Fibroblast of skin of scalp (primary cell): ENCODE data around the gene ZNF287. TPM values are rescaled to one million over a fixed set of nuclear protein-coding genes. Genes with fewer than 3 reads are reported as not detected.
"Not testable (repeated sequence)": the region's sequence is repeated elsewhere in the genome, so short reads cannot be mapped to it uniquely, and the experiment has no call there.

ENCODE experiments used
- DNase-seq: peaks from one replicate; pipeline ENCODE4 v3.0.0-alpha.2; 2013
- polyA plus RNA-seq, 2 experiments: library from polyadenylated mRNA; unstranded; fragments of 120-200 nt; gene quantifications; one replicate each; pipeline ENCODE4 v1.2.1, GENCODE V29; 2013; ENCODE audit not compliant: insufficient read length in 2 of 2

Gene ZNF287
- polyA plus RNA-seq (2013, experiment 1 of 2; ENCODE audit: insufficient read length), result 7.5 TPM
- polyA plus RNA-seq (2013, experiment 2 of 2; ENCODE audit: insufficient read length), result 10.4 TPM

DNA sequence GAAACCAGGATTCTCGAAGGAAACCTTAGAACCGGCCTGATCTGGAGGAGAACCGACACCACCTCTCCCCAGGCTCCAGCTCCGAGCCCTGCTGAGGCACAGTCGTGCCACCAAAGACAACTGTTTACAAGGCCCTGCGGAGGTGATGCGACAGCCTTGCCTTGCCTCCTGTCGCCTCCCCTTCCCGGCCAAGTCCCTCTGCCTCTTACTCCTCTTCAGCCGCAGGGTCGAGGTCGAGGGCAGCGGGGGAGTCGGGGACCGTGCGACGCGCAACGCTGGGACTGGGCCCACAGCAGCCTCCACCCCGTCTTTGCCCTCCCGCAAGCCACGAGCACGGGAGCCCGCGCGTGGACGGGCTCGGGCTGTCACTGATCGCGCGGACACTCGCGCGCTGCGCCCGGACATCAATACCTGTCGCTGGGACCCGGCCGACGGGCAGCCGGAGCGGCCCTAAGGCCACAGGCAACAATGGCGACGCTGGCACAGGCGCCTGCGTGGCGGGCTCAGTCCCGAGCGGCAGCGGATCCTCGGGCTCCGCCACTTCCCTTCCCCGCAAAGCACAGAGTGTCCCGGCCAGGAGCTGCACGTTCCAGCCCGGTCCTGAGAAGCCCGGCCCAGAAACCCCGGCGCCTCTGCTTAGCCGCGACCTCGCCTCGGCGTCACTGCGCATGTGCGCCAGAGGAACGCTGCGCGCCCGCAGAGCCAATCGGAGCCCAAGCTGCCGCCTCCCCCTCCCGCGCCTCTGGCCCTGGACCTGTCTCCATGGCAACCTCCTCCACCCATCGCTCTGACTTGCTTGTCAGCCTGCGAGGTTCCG is at the start of gene ZNF287:
Gene ZNF287, minus strand, starts transcription at position 664 of the 817 bp plus-strand sequence. CDS start 1,473 bp downstream, outside the sequence.
- peak; percentile 92 for DNase-seq

DNA sequence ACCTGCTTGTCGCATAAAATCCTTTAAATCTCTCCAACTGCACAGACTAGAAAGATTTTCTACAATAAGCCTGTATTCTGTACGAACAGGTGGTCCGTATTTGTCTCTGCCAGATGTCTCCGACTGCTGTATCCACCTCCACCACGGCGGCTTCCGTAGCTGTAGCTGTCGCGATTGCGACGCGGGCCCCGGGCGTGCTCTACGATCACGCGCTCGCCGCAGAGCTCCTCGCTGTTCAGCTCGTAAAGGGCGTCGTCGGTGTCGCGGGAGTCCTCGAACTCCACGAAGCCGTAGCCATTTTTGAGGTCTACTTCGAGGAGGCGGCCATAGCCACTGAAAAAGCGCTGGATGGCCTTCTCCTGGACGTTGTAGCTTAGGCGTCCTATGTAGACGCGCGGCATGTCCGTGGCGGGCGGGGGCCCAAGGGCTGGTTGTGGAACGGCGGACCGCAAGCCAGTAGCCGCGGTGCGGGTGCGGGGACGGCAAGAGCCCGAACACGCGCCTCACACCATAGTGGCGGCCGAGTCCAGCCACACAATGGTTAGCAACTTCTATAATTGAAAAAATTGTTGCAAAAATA is 48.6 kb upstream of the ZNF287 start:
- DNase-seq, result no peak

DNA sequence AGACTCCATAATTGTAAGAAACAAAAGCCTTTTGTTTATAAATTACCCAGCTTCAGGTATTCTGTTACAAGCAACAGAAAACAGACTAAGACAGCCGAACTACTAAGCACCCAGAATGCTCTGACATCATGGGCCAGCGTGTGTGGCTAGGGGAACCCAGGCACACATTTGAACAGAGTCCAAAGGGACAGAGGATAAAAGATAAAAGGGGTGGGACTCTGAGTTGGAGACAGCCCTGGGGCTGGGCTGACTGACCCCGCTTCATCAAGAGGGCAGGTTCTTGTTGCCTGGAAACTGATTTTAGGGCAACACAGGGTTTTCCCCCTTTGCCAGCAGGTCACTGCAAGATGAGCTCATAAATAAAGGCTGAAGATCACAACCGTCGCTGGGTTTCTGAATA is 30.5 kb upstream of the ZNF287 start:
- DNase-seq, result no peak

DNA sequence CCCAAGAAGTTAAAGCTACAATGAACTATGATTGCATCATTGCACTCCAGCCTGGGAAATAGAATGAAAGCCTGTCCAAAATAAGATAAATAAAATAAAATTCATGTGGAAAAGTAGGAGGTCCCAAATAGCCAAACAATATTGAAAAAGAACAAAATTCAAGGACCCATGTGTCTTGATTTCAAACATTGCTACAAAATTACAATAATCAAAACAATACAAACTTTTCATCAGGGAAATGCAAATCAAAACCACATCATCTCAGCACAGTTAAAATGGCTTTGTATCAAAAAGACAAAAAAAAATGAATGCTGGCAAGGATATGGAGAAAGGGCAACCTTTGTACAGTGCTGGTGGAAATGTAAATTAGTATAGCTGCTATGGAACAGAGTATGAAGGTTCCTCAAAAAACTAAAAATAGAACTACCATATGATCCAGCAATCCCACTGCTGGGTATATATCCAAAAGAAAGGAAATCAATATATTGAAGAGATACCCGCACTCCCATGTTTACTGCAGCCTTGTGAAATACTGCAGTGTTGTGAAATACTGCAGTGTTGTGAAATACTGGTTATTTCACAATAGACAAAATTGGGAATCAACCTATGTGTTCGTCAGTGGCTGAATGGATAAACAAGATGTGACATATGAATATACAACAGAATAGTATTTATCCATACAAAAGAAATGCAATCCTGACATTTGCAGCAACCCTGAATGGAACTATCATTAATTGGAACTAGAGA is 24.5 kb upstream of the ZNF287 start:
- DNase-seq, result no peak

DNA sequence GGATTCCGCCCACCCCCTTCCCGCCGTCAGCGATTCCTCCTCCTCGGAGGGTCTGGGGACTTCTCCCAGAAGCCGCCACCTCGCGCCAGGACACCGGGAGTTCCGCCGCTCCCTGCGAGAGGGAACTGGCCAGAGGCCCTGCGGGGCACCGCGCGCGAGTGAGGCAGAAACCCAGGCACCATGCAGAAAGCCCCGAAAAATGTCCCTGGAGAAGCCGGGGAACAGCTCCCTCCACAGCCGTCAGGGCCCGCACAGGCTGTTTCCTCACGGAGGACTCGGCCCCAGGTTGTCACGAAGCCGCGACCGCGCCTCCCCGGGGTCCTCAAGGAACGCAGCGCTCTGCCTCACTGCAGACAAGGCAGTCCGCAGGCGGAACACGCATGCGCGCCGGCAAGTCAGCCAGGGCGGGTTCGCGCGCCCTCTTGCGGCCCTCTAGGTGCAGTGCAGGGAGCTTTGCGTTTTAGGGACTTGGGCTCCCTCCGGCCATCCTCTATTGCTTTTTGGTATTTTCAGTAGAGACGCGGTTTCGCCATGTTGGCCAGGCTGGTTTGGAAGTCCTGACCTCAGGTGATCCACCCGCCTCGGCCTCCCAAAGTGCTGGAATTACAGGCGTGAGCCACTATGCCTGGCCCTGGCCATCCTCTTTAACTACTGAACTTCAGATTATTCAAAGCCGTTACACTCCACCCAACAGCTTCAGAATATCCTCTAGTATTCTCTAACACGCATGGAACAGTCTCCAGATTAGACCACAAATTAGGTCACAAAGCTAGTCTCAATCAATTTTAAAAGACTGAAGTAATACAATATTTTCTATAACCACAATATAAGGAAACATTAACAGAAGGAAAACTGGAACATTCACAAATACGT is 20.3 kb upstream of the ZNF287 start:
- DNase-seq, result peak; percentile 88

DNA sequence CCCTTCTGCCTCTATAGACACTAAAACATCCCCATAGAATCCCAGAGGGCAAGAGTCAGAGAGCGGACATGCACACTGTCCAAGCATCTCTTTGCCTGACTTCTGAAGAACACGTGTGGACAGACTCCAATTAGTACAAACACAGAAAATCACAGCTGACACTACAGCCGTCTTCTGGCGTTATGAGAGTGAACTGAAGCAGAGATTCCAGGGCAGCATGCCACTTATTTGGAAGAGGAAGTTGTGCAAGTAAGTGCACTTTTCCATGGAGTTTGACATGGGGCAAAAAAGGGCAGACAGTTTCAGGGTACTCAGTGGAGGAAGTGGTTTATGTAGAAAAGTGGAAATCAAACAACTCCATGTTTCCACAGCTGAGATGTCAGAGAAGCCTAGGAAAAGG is 16.8 kb upstream of the ZNF287 start:
- DNase-seq, result no peak

DNA sequence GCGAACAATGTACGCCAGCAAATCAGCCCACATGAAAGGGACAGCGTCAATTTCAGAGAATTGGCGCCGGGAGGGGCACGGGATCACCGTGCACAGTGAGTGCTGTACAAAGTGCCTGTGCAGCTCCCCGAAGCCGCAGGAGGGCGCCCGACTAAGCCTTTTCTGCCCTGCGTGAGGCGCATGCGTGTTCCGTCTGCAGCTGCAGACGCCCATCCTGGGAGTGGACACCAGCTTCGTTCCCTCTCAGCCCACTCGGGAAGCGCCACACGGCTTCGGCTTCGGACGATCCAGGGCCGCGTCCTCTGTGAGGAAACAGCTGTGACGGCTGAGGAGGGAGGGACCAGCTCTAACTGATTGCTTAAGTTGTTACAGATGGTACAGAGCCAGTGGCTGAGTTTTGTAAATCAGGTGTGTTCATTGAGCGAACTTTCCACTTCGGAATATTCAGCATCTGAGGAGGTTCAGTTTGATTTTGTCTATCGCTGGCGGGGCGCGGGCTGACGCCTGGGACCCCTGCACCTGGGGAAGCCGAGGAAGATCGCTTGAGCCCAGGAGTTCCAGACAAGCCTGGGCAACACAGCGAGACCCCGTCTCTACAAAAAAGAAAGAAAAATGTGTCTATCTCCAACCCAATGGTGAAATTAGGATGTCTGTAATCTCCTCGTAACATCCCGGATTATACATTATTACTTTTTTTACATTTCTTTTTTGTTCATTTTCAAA is 15.4 kb upstream of the ZNF287 start:
- DNase-seq, result peak; percentile 85

DNA sequence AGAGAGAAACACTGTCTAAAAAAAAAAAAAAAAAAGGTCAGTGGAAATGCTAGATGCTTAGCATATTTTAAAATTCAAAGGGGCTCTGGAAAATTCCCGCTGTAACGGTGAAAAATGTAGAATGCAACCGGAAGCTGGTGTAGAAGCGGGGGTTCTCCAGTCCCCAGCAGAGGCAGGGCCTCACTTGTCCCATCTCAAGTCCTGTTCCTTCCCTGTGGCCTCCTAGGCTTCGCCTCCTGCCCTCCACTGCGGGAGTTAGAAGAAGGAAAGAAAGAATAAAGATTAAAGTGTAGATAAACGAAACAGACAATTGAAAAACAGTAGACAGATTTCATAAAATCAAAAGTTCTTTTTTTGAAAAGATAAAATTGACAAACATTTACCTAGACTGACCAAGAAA is 14.8 kb upstream of the ZNF287 start:
- DNase-seq, result no peak

DNA sequence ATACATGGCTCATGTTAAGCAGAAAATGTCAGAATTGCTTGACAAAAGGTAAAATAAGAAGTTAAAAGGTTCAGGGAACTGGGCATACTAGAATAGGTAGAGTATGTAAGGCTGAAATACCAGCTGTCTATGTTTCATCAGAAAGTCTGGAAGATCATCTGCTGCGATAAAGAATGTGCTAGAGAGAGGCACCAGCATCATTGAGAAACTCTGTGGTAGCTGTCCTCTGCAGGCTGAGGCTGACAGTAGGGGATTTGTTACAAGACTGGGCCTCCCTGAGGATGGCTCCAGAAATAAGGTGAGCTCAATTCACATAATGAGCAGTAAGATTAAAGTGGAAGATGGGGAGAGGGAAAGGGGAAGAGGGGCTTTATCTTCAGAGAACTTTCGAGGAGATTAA is 4.5 kb upstream of the ZNF287 start:
- no peak for DNase-seq

DNA sequence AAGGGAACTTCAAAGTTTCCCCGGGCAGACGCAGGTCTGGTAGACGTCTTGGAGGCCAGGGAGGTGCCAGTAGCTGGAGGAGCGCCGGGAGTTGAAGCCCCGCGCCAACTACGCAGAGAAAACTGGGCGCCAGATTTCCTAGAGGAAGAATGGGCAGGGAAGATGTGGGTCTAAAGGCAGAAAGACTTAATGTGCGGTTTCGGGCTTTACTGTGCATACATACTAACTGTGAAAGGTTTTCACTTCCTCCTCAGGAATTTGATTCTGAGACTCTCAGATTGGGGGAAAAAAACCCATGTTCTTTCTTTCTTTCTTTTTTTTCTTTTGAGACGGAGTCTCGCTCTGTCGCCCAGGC is 331 bp upstream of the ZNF287 start:
- no peak for DNase-seq

DNA sequence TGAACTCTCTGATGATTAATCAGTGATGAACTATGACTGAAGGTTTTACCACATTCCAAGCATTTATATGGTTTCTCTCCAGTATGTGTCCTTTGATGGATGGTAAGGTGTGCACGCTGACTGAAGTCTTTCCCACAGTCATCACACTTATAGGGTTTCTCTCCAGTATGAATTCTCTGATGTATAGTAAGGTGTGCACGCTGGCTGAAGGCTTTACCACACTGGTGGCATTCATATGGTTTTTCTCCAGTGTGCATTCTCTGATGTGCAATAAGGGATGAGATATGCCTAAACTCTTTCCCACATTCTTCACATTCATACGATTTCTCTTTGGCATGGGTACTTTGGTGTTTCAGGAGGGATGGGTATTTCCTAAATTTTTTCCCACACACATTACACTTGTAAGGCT is 16.4 kb downstream of the ZNF287 start:
- DNase-seq, result no peak

DNA sequence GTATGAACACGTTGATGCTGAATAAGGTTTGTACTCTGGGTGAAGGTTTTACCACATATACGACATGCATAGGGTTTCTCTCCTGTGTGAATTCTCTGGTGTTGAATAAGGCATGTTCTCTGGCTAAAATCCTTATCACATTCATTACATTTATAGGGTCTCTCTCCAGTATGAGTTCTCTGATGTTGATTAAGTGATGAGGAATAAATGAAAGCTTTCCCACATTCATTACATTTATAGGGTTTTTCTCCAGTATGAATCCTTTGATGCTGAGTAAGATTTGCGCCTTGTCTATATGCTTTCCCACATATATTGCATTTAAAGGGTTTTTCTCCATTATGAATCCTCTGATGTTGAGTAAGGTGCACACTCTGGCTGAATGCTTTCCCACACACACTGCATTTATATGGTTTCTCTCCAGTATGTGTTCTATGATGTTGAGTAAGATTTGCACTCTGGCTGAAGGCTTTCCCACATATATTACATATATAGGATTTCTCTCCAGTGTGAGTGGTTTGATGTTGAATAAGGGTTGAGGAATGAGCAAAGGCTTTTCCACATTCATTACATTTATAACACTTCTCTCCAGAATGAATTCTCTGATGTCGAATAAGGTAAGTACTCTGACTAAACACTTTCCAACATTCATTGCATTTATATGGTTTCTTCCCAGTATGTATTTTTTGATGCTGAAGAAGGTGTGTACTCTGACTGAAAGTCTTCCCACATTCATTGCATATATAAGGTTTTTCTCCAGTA is 16.9 kb downstream of the ZNF287 start:
- DNase-seq, result no peak

DNA sequence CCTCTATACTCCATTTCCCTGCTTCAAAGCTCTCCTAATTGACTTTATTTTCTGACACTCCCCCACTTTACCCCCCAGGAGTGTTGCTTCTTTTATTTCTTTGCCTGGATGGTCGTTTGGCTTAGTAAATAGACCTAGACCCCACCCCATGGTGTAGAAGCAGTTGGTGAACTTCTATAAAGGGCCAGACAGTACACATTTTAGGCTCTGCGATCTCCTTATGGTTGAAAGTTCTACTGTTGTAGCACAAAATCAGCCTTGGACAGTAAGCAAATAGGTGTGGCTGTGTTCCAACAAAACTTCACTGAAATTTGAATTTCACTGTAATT is 31.9 kb downstream of the ZNF287 start:
- no peak for DNase-seq

DNA sequence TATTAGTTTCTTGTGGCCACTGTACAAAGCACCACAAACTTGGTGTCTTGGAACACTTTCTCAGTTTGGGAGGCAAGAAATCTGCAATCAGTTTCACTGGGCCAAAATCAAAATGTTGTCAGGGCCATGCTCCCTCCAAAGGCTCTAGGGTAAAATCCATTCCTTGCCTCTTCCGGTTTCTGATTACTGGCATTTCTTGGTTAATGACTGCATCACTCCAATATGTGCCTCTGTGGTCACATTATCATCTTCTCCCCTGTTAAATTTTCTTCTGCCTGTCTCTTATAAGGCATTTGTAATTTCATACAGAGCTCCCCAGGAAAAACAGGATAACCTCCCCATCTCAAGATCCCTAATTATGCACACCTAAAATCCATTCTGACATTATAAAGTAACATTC is 34.8 kb downstream of the ZNF287 start:
- DNase-seq, result no peak

DNA sequence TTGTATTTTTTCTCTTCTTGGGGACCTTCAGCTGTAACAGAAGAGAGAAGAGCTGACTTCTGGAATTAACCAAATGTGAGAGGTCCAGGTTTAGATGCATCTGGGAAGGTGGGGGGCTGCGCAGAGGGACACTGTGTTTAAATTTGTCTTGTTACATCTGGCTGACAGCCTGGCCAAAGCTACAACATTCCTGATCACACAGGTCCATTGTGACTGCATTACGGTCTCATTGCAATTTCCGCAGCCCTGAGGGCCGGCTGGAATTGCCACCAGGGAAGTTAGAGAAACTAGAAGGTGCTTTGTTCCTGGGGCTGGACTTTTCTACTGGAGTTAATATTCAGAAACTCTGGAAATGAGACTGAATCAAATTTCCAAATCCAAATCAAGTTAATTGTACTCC is 39.1 kb downstream of the ZNF287 start:
- DNase-seq, result no peak

DNA sequence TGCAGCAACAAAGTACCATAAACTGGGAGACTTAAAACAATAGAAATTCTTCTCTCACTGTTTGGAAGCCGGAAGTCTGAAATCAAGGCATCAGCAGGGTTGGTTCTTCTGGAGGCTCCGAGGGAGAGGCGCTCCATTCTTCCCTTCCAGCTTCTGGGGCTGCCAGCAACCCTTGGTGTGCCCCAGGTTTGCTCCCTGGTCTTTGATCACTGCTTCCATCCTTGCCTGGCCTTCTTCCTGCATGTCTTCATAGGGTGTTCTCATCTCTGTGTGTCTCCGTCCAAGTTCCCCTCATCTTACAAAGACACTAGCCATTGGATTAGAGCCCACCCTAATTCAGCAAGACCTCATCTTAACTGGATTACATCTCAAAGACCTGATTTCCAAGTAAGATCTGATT is 41.7 kb downstream of the ZNF287 start:
- DNase-seq, result no peak

DNA sequence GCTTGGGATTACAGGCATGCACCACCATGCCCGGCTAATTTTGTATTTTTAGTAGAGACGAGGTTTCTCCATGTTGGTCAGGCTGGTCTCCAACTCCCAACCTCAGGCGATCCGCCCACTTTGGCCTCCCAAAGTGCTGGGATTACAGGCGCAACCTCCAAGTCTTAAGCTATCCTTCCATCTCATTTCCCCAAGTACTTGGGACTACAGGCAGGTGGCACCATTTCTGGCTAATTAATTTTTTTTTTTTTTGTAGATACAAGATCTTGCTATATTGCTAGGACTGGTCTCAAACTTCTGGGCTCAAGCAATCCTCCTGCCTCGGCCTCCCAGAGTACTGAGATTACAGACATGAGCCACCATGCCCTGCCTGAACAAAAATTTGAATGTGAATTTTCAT is 43.4 kb downstream of the ZNF287 start:
- not testable (repeated sequence) for DNase-seq

DNA sequence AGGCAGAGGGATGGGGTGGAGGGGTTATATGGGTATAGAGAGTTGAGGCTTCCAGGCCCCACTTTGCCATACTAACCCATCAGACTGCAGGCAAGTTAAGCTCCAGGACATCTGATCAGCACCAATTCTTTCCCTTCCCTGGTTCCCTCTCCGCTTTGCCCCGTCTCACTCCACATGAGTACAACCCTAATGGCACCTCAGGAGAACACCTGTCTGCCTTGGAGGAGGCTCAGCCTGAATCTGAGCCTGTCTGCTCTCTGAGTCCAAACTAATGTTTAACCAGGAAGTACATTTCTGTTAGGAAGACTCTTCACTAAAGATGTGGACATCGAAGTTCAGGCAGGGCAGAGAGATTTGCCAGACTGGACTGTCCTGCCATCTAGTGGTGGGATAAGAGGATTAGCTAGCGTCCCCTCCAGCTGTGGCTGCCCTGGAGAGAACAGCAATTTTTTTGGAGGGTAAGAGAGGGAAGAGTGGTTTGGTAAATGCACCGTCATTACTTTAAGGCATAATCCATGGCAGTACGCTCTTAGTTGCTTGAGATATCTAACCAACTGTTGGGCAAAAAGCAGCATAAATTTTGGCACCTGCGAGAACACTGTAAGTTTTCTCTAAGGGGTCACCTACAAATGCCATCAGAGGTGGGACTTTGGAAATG is 47.8 kb downstream of the ZNF287 start:
- DNase-seq, result peak; percentile 89

DNA sequence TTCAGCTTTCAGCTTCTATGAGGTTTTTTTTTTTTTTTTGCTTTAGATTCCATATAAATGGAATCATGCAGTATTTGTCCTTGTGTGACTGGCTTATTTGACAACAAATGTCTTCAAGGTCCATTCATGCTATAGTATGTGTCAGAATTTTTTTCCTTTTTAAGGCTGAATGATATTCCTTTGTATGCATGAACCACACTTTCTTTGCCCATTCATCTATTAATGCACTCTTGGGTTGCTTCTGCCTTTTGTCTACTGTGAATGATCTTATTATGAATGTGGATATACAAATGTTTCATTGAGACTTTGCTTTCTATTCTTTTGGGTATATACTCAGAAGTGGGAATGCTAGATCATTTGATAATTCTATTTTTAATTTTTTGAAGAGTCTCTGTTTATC is 50.0 kb downstream of the ZNF287 start:
- no peak for DNase-seq

DNA sequence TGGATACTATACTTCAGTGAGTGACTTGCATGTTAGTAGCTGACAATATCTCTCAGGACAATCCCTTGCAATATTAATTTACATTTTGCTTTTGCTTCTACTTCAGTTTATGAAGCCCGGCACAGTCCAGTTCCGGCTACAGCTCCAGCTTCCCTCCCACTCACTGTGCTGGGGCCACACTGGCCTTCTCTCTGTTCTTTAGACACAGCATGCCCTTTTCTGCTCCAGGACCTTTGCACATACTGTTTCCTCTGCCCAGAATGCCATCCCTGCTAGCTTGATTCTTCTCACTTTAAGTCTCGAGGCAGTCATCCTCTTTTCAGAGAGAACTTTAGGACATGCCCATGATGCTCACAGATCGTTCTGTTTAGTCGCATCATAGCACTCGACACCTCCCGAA is 51.5 kb downstream of the ZNF287 start:
- DNase-seq, result no peak

DNA sequence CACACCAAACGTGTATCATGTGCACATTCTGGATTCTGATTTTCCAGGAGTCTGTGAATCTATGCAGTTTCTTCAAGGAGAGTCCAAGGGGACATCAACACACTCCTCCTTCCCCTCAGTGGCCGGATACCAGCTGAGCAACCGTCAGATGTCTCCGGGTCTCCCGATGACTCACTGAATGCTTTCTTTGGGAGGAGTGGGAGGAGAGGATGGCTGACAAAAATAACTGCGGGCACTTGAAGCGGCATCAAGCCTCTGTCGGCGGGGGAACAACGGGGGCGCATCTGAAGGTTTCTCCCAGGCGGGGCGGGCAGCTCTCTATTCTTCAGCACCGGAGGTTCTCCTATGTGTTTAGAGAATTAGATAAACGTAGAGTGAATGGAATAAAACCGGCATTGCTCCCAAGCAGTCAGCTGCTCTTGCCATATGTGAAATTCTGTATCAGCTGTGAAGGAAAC is 52.4 kb downstream of the ZNF287 start:
- peak; percentile 76 for DNase-seq
